ENCODE data around the gene NLGN1.
"Not testable (repeated sequence)": the region's sequence is repeated elsewhere in the genome, so short reads cannot be mapped to it uniquely, and the experiment has no call there.

Gene NLGN1

DNA sequence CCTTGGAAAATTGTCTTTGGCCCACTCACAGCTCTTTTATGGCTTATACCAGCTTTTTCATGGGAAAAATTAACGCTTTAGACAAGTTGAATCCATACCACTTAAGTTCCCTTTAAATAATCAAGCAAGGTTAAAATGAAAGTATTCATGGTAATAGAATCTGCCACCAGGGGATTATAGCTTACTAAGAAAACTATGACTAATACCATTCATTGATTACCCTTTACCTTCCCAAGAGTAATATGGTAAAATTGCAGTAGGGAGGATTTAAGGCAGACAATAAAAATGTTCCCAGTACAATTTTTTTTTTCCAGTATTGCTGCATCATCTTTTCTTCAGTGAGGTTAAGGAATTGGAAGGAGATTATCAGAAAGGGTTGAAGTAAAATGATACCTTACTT is 820.5 kb downstream of the NLGN1 start:
- DNase-seq (ENCODE audit: low read depth in 2 of 2), result no peak

DNA sequence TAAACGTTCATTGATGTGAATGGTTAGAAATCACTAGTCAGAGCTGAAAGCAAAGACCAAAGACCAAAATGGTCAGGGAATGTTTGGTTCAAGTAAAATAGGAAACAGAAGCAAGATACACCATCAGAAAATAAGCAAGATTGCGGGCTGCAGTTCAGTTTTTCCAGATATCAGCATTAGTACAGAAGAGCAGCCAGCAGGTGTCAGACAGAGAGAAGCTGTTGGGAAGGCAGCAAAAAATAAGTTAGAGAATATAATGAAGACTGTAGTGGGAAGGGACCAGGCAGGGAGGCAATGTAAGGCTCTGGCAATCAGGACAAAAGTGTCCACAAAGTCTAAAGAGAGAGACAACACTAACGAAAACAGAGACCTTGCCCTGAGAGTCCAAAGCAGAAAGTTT is 822.2 kb downstream of the NLGN1 start:
- DNase-seq (ENCODE audit: low read depth in 2 of 2), result no peak

DNA sequence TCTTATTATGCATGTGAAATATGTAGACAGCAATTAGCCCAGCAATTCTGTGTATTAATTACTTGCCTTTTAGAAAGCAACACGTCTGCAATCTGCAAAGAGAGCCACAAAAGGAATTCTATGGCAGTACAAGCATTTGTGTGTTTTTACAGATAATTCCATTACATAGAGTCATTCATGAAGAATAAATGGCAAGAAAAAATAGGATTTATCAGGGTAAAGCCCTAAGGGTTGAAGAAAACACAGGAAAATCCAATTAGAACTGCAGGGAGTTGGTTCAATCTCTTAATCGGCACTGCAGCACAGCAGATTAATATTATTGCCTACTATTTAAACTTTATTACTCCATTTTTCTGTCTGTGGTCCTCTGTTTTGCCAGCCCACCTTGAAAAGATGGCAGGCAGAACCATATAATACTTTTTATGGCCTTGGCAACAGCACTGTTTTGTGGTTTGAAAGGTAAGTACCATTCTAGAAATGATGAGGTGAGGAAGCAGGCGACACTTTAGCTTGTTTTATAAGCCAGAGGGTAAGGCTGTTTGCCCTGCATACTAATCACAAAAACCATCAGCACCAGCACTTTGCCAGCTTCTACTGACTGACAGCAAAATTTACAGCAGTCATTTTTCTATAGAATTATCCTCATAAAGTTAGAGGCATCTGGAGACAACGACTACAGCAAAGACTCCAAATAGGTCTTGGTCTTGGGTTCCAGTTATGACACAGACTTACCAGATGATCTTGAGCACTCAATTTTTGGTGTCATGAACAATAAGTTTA is 823.4 kb downstream of the NLGN1 start:
- no peak for DNase-seq (ENCODE audit: low read depth in 2 of 2)

DNA sequence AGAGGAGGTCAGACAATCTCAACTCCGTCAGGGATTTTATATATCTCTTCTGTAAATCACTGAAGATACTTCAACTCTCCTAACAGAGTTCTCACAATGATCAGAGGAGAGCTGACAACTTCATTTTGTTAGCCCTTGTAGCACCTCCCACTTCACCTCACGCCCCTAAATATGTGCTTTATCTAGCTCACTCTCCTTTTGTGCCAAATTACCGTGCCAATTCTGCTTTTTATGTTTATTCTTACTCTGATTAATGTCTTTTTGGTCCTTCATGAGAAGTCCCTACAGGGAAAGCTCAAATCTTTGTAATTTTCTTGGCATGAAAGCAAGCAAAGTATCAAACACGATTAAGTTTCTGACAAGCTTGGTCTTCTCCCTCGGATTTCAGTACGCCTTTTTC is 825.5 kb downstream of the NLGN1 start:
- DNase-seq (ENCODE audit: low read depth in 2 of 2), result no peak

DNA sequence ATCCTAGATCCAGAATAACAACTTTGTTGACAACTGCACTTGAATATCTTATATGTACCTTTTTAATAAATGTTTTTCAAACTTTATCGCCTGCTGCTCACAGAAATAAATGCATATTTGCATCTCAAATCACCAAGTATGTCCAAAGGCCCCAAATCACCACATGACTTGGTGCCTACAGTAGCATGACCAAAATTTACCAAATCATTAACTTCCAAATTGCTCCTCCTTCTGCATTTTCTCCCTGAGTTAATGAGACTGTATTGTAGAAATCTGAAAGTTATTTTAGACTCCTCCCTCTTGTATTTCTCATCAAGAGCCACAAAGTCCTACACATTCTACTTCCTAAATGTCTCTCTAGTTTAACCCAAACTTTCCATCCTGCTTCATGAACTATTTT is 826.1 kb downstream of the NLGN1 start:
- DNase-seq (ENCODE audit: low read depth in 2 of 2), result no peak

DNA sequence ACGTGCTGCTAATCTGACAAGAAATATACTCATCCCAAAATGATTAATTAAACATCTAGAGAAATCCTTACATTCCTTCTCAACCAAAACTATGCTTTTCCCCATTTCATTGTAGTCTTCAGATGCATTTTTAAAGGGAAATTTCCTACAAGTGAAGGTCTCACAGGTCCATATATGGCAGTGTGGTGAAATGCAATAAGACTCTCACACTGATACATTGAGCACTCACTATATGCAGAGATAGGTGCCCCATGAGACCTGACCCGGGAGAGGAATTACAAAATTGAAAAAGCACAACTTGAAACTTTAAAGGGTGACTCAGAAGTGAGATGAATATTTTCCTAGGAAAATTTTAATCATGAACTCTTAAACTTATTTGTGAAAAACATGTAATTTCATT is 832.4 kb downstream of the NLGN1 start:
- DNase-seq (ENCODE audit: low read depth in 2 of 2), result peak; percentile 60 to 72

DNA sequence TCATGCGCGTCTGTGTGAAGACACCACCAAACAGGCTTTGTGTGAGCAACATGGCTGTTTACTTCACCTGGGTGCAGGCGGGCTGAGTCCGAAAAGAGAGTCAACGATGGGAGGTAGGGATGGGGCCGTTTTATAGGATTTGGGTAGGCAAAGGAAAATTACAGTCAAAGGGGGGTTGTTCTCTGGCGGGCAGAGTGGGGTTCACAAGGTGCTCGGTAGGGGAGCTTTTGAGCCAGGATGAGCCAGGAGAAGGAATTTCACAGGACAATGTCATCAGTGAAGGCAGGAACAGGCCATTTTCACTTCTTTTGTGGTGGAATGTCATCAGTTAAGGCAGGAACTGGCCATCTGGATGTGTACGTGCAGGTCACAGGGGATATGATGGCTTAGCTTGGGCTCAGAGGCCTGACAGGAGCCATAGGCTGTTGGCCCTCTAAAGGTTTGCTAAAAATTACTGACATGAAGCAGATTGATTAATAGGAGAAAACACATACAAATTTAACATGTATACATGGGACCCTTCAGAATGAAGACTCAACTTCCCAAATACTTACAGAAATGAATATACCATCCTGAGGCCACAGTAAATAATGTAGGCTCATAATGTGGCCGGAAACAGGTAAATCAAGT is 834.6 kb downstream of the NLGN1 start:
- not testable (repeated sequence) for DNase-seq (ENCODE audit: low read depth in 2 of 2)

DNA sequence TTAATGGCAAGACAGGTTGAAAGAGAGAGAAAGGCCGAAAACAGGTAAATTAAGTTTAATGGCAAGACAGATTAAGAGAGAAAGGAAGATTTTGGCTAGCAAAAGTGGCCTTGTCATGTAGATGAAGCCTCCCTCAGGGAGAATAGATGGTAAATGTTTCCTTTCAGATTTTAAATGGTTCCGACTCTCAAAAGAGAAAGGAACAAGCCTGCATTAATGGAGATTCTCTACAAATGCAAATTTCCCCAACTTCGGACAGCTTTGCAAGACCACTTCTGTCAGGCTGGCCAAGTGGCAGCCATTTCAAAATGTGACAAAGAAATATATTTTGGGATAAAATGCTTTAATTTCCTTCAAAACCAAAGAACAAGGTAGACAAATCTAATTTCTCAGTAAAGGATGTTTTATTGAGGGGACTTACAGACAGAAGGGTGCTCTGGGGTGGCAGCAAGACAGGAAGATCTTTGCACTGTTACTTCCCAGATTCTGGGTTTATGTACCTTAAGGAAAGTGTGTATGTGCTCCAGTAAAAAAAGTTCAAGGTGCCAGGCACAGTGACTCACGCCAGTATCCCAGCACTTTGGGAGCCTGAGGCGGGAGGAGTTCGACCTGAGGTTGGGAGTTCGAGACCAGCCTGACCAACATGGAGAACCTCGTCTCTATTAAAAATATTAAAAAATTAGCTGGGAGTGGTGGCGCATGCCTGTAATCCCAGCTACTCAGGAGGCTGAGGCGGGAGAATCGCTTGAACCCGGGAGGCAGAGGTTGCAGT is 835.3 kb downstream of the NLGN1 start:
- no peak for DNase-seq (ENCODE audit: low read depth in 2 of 2)

DNA sequence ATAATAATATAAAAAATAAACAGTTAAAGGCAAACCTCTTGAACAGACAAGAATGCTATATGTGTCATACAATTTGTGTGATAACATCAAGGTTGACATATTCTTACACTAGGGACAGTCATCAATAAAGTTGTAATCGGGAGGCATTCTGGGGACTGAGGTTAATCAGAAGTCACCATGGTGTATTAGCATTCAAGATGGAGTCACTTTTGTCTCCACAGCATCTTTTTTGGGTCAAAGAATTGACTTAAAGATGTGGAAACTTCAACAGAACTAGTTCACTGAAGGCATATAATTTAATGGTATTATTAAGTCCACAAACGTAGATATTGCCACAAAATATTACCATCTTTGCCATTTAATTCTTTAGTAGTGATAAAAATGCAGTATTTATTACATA is 836.0 kb downstream of the NLGN1 start:
- DNase-seq (ENCODE audit: low read depth in 2 of 2), result no peak

DNA sequence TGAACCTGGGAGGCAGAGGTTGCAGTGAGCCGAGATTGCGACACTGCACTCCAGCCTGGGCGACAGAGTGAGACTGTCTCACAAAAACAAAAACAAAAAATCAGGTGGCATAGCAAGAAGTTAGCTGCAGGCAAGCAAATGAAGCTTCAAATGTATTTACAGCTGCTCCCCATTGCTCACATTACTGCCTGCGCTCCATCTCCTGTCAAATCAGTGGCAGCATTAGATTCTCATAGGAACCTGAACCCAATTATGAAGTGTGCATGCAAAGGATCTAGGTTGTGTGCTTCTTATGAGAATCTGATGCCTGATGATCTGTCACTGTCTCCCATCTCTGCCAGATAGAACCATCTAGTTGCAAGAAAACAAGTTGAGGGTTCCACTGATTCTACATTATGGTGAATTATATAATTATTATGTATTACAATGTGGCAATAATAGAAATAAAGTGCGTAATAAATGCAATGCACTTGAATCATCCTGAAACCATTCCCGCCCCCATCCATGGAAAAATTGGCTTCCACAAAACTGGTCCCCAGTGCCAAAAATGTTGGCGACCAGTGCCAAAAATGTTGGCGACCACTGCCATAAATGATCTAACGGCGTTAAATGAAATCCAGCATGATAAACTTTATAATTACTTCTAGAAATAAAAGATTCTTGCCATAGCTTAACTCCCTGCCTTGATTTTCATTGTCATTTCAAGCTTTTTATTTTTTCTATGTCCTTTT is 844.9 kb downstream of the NLGN1 start:
- DNase-seq (ENCODE audit: low read depth in 2 of 2), result no peak

DNA sequence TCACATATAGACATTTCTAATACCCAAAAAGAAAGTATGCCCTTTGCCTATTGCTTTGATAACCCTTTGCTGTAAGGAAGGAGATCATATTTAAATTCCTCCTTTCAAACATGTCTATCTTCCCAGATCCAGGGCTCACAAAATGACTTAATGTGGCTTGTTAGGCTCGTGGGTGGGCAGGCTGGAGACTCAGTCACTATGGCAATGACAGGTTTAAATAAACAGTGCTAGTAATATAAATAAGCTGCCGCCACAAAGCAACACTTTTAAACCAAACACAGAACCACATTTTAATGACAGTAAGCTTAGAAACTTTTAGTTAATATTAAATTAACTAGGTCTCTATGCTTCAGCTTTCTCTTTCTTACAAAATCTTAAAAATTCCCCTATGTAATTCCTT is 845.6 kb downstream of the NLGN1 start:
- DNase-seq (ENCODE audit: low read depth in 2 of 2), result no peak

DNA sequence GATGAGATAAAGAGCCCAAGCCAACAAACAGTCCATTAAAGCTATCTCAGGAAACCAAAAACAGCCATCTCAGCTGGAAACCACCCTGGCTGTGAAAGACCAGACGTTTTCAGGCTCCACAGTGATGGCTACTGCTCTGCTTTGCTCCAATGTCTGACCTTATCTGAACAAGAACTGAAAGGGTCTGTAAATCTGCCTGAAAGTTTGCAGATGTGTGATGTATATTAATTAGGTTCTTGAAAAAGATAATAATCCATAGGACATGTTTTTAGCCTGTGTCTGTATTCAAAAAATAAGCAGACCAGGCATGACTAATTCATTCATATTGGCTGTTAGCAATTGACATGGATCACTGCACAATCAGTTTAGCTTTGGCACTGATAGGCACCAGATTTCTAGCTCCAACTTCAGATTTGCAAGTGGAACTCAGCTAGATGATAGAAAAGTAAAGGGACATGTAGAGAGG is 850.2 kb downstream of the NLGN1 start:
- DNase-seq (ENCODE audit: low read depth in 2 of 2), result no peak

DNA sequence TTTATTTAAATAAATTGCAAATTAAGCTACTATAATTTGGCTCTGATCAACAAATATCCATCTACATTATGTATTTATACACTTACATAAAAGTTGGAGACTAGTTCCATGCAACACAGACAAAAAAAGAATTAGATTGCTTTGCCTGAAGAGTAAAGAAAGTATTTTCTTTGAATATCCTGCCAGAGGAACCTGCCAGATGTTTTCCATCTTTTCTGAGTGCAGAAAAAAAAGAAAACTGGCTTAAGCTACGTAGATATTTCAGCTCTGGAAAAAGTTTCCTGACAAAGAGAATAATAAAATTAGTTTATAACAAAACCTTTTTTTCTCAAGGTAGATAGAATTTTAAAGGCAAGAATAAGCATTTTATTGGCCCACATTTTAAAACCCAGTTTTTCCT is 854.1 kb downstream of the NLGN1 start:
- no peak for DNase-seq (ENCODE audit: low read depth in 2 of 2)

DNA sequence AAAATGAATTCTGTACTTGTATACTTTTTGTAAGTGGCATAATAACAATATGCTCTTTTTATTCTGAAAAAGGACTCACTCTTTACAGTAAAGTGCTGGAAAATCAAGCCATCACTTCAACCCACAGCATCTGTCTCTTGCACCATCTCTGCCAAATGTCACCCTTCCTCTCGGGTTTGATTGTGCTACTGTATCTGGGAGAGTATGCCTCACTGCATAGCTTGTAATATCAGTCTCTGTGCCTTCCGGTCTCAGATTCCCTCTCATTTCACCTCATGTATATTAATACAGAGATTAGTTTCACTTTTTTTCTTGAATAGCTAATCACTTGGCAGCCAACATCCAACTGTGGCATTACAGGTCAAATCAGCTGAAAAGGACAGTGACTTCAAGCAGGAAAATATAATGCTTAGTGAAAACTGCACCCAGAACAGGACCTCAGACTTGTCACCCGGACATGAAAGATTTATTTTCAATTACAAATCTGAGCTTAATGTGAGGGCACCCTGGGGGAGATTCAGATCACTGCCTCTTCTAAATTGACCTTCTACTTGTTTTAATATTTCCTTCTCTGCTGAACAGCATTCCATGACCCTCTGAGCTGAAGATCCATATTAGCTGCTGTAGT is 855.8 kb downstream of the NLGN1 start:
- no peak for DNase-seq (ENCODE audit: low read depth in 2 of 2)

DNA sequence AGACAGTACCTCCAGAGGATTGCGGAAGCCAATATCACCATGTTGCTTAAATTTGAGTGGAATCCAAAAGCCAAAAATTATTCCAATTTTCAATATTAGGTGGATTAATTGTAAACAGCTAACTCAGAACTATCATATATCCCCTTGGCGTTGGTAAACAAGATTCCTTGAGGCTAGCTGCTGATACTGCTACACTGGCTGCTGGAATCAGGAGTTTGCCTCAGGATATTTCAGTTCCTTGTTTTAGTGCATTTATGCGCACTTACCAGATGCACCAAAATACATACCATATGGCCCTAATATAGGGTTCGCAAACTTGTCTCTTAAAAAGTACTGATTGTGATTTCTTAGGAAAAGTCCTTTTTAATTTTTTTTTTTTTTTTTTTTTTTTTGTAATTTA is 856.4 kb downstream of the NLGN1 start:
- no peak for DNase-seq (ENCODE audit: low read depth in 2 of 2)

DNA sequence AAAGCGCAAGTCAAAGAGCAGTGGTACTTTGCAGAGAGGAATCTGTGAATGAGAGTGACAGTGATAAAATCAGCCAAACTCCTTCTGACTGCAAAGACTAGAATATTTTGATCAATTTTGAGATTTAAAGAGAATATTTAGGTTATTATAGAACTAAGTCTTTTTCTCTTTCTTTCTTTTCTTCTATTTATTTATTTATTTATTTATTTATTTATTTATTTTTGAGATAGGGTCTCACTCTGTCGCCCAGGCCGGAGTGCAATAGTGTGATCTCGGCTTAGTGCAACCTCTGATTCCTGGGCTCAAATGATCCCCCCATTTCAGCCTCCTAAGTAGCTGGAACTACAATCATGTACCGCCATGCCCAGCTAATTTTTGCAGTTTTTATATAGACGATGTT is 857.9 kb downstream of the NLGN1 start:
- DNase-seq (ENCODE audit: low read depth in 2 of 2), result no peak

DNA sequence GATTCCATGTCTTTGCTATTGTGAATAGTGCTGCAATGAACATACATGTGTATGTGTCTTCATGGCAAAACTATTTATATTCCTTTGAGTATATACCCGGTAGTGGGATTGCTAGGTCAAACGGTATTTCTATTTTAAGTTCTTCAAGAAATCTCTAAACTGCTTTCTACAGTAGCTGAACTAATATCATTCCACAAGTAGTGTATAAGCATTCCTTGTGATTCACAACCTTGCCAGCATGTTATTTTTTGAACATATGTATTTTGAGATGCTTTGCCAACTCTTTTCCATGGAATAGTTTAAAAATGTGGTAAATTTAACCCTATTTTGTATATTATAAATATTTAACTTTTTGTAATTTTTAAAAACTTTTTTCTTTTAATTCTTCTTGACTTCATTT is 868.9 kb downstream of the NLGN1 start:
- no peak for DNase-seq (ENCODE audit: low read depth in 2 of 2)

DNA sequence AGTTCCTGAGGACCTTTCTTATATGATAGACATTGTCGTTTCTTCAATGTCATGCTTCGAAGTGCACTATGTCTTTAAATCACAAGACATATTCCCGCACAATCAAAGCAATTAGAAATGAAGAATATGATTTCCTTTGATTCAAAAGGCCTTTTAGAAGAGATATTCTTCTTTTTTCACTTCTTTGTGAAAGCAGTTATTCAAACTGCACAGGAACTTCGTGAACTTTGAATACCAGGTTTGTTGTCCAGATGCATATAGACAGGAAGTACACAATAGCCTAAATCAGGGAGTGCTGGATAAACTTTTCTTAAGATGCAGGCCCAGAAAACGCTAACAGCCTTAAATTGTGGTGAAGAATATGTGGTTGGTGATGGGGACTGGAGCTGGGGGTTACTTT is 870.5 kb downstream of the NLGN1 start:
- no peak for DNase-seq (ENCODE audit: low read depth in 2 of 2)

DNA sequence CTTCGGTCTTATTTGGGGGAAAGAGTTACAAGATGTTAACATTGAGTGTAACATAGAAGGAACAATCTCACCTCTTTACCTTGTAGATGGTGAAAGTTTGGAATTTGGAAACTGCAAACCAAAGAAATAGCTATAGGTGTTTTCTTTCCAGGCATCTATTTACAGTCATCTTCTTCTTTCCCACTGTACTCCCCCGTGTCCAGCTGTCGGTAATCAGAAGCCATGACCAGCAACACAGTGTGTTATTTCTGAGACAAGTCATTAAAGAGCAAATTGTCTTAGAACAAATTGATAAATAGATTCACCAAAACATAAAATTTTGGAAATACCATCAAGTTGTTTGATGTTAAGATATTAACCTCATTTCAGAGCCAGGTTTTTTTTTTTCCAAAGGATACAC is 871.0 kb downstream of the NLGN1 start:
- no peak for DNase-seq (ENCODE audit: low read depth in 2 of 2)

DNA sequence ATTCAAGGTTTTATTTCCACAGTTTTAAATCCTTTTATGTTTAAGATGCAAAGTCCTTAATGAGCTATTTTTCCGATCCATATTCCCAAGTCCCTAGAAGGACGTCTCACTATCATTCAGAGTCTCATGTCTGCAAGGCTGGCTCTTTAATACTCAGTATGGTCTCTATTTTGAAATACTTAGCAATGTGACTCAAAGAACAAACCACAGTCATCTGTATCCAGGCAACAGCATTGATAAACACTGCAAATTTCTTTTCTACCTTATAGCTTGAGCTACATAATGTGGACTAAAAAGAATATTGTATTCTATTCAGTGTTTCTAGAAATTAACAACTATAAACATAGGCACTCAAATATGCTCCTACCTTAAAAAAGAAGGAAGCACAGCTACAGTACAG is 873.3 kb downstream of the NLGN1 start:
- DNase-seq (ENCODE audit: low read depth in 2 of 2), result peak; percentile 52 to 53

DNA sequence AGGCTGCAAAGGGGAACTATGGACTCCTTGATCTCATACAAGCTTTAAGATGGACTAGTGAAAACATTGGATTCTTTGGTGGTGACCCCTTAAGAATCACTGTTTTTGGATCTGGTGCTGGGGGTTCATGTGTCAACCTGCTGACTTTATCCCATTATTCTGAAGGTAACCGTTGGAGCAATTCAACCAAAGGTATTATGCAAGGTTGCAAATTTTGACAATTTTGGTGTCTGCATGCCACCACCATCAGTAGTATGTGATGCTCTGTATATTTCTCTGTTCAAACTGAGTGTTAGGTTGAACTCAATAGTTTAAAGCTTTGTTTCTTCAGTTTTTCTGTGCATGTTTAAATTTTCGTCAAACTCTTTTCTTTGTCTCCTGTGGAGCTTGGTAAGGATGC is 877.8 kb downstream of the NLGN1 start:
- DNase-seq (ENCODE audit: low read depth in 2 of 2), result no peak

DNA sequence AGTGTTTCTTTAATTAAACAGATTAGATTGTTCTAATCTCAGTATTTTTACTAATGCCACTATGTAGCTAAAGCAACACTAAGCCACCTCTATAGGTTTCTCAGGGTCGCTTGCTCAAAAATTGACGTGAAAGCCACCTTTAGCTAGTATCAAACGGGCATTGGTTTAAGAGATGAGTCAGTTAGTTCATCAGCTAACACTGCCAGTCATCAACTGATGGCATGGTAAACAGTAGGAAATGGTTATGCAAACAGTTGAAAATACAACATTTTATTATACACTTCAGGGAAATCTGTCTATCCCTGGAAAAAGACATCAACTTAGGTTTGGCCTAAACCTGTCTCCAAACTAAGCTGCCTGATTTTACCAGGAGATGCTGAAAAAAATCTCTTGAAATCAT is 879.3 kb downstream of the NLGN1 start:
- DNase-seq (ENCODE audit: low read depth in 2 of 2), result no peak

All from fibroblast of skin of left biceps (primary cell).